Nephron progenitor cell (in vitro differentiated cells): ENCODE measurements around the gene GNPTG.

Experiments used
- DNase-seq: peaks from one replicate; pipeline ENCODE4 v3.0.0; 2021
- H3K27ac Mint-ChIP-seq: 2 replicates; pipeline ENCODE4 v1.8.0; 2021; ENCODE audit warnings: mild to moderate bottlenecking, moderate library complexity, mixed read lengths
- H3K27me3 Mint-ChIP-seq: 2 replicates; pipeline ENCODE4 v1.8.0; 2021; ENCODE audit warnings: mild to moderate bottlenecking, low read depth, mixed read lengths; ENCODE audit not compliant: poor library complexity
- H3K36me3 Mint-ChIP-seq: 2 replicates; pipeline ENCODE4 v1.8.0; 2021; ENCODE audit warnings: low read depth, mixed read lengths
- H3K4me1 Mint-ChIP-seq: 2 replicates; pipeline ENCODE4 v1.8.0; 2021; ENCODE audit warnings: mixed read lengths
- H3K4me3 Mint-ChIP-seq: 2 replicates; pipeline ENCODE4 v1.8.0; 2021; ENCODE audit warnings: mild to moderate bottlenecking, moderate library complexity, mixed read lengths
- H3K9me3 Mint-ChIP-seq: 2 replicates; pipeline ENCODE4 v1.8.0; 2021; ENCODE audit warnings: mild to moderate bottlenecking, moderate library complexity, mixed read lengths
- CTCF ChIP-seq: fragments of 200-600 bp; sonication (generic); IDR thresholded peaks from 2 replicates; pipeline ENCODE4 v1.5.0; 2021; ENCODE audit warnings: antibody characterized with exemption

Gene GNPTG

GRCh38 chr16:1357906-1358566 lies 6.3 kb downstream of the GNPTG start:
- Mint-ChIP-seq H3K36me3 (peaks cover 4% of the 10 kb centered on the region), H3K27ac (no peak overlapping the region), H3K4me1 (peaks cover 18% of the 10 kb centered on the region), H3K4me3 (no peak overlapping the region), H3K9me3 (no peaks in the 10 kb centered on the region), H3K27me3 (peaks cover 1% of the 10 kb centered on the region)
- no peak for TF ChIP-seq CTCF
- no peak for DNase-seq

- Mint-ChIP-seq H3K4me3 (no peak overlapping the region), H3K27ac (no peak overlapping the region), H3K36me3 (peaks cover 13% of the 10 kb centered on the region), H3K27me3 (no peaks in the 10 kb centered on the region), H3K9me3 (no peaks in the 10 kb centered on the region), H3K4me1 (peaks cover 7% of the 10 kb centered on the region)
- DNase-seq: no peak
- no peak for TF ChIP-seq CTCF
These were observed 10.1 kb downstream of the GNPTG start for GRCh38 chr16:1361685-1362360.

GRCh38 chr16:1362807-1363206 lies 11.1 kb downstream of the GNPTG start:
- no peak for TF ChIP-seq CTCF
- H3K4me1 Mint-ChIP-seq: peaks cover 7% of the 10 kb centered on the region
- no peak for DNase-seq
- no peak overlapping the region for H3K4me3 Mint-ChIP-seq
- H3K36me3 Mint-ChIP-seq: peaks cover 13% of the 10 kb centered on the region
- no peak overlapping the region for H3K27ac Mint-ChIP-seq
- H3K9me3 Mint-ChIP-seq: no peaks in the 10 kb centered on the region
- H3K27me3 Mint-ChIP-seq: no peaks in the 10 kb centered on the region

- peaks cover 7% of the 10 kb centered on the region for H3K4me1 Mint-ChIP-seq
- DNase-seq: peak; percentile 75
- no peaks in the 10 kb centered on the region for H3K27me3 Mint-ChIP-seq
- no peaks in the 10 kb centered on the region for H3K9me3 Mint-ChIP-seq
- peaks cover 13% of the 10 kb centered on the region for H3K36me3 Mint-ChIP-seq
- peak overlapping the region; percentile 36 for H3K27ac Mint-ChIP-seq
- no peak overlapping the region for H3K4me3 Mint-ChIP-seq
- peak; percentile 78 for TF ChIP-seq CTCF
These were observed 11.8 kb downstream of the GNPTG start for GRCh38 chr16:1363501-1364041.

GRCh38 chr16:1364510-1364909 lies 12.8 kb downstream of the GNPTG start:
- H3K36me3 Mint-ChIP-seq: peaks cover 9% of the 10 kb centered on the region
- H3K4me3 Mint-ChIP-seq: no peak overlapping the region

More at GRCh38 chr16:1364510-1364909, 12.8 kb downstream of the GNPTG start:
- peaks cover 7% of the 10 kb centered on the region for H3K4me1 Mint-ChIP-seq
- H3K27ac Mint-ChIP-seq: no peak overlapping the region
- no peak for DNase-seq
- H3K9me3 Mint-ChIP-seq: no peaks in the 10 kb centered on the region
- no peaks in the 10 kb centered on the region for H3K27me3 Mint-ChIP-seq
- TF ChIP-seq CTCF: no peak
